WTC11 (cell line): ENCODE results near the gene HOMER3. TPM values are rescaled to one million over a fixed set of nuclear protein-coding genes. Genes with fewer than 3 reads are reported as not detected.

Experiments used
- ATAC-seq: fragments of 200-7000 bp; cut with Tn5 transposase; 2 replicates; pipeline ENCODE4 v1.10.0; 2021; ENCODE audit warnings: mild to moderate bottlenecking, moderate library complexity
- CTCF ChIA-PET: fragments of 300-600 bp; sonication (Branson Sonifier 250); formaldehyde crosslinking; loops from one replicate; lab custom pipeline; 2021; ENCODE audit warnings: antibody characterized with exemption; lab: Charles Lee
- POLR2A ChIA-PET: fragments of 350-600 bp; sonication (Branson Sonifier 250); formaldehyde crosslinking; loops from one replicate; lab custom pipeline; 2021; ENCODE audit warnings: antibody characterized with exemption; lab: Charles Lee
- DNase-seq: peaks from one replicate; pipeline ENCODE4 v3.0.0; 2021; ENCODE audit warnings: low spot score
- H3K27ac Mint-ChIP-seq: 2 replicates; pipeline ENCODE4 v1.8.0; 2021; ENCODE audit warnings: mixed read lengths
- H3K27me3 Mint-ChIP-seq: 2 replicates; pipeline ENCODE4 v1.8.0; 2021; ENCODE audit warnings: low read depth, mild to moderate bottlenecking, moderate library complexity, mixed read lengths
- H3K36me3 Mint-ChIP-seq: 2 replicates; pipeline ENCODE4 v1.8.0; 2021; ENCODE audit warnings: mixed read lengths
- H3K4me1 Mint-ChIP-seq: 2 replicates; pipeline ENCODE4 v1.8.0; 2022; ENCODE audit warnings: mixed read lengths
- H3K4me3 Mint-ChIP-seq: 2 replicates; pipeline ENCODE4 v1.8.0; 2021; ENCODE audit warnings: mild to moderate bottlenecking, moderate library complexity, mixed read lengths
- H3K9me3 Mint-ChIP-seq: 2 replicates; pipeline ENCODE4 v1.8.0; 2021; ENCODE audit warnings: mixed read lengths
- ARID4B ChIP-seq: sonication (generic); formaldehyde crosslinking; IDR thresholded peaks from 2 replicates; pipeline ENCODE4 v1.8.0; 2023; ENCODE audit warnings: missing genetic modification reagents, mild to moderate bottlenecking, borderline replicate concordance
- ATF6 ChIP-seq: sonication (generic); formaldehyde crosslinking; IDR thresholded peaks from 2 replicates; pipeline ENCODE4 v1.8.1; 2023; ENCODE audit warnings: mild to moderate bottlenecking, missing genetic modification reagents
- CBFB ChIP-seq: sonication (generic); formaldehyde crosslinking; IDR thresholded peaks from 2 replicates; pipeline ENCODE4 v1.8.1; 2022; ENCODE audit warnings: mild to moderate bottlenecking, low read depth, missing genetic modification reagents
- CDX4 ChIP-seq: fragments of 250-450 bp; sonication (Bioruptor Pico); IDR thresholded peaks from 2 replicates; pipeline ENCODE4 v1.9.0; 2021; ENCODE audit warnings: moderate library complexity, mild to moderate bottlenecking, inconsistent platforms, borderline replicate concordance
- CREM ChIP-seq: sonication (generic); formaldehyde crosslinking; IDR thresholded peaks from 2 replicates; pipeline ENCODE4 v1.8.1; 2022; ENCODE audit warnings: mild to moderate bottlenecking, missing genetic modification reagents, moderate library complexity
- ESRRA ChIP-seq: sonication (generic); formaldehyde crosslinking; IDR thresholded peaks from 2 replicates; pipeline ENCODE4 v1.8.1; 2022; ENCODE audit warnings: mild to moderate bottlenecking, missing genetic modification reagents, borderline replicate concordance
- FOXK1 ChIP-seq: sonication (generic); formaldehyde crosslinking; IDR thresholded peaks from 2 replicates; pipeline ENCODE4 v1.8.0; 2022; ENCODE audit warnings: mild to moderate bottlenecking, moderate library complexity, missing genetic modification reagents
- FOXP1 ChIP-seq: sonication (generic); formaldehyde crosslinking; IDR thresholded peaks from 2 replicates; pipeline ENCODE4 v1.8.0; 2022; ENCODE audit warnings: missing genetic modification reagents, mild to moderate bottlenecking, moderate library complexity, borderline replicate concordance
- MLX ChIP-seq: sonication (generic); formaldehyde crosslinking; IDR thresholded peaks from 2 replicates; pipeline ENCODE4 v1.8.1; 2023; ENCODE audit warnings: mild to moderate bottlenecking, missing genetic modification reagents, moderate library complexity
- MYBL2 ChIP-seq: sonication (generic); formaldehyde crosslinking; IDR thresholded peaks from 2 replicates; pipeline ENCODE4 v1.8.1; 2023; ENCODE audit warnings: mild to moderate bottlenecking, moderate library complexity, missing genetic modification reagents
- NR1H2 ChIP-seq: sonication (generic); formaldehyde crosslinking; IDR thresholded peaks from 2 replicates; pipeline ENCODE4 v1.9.0; 2021; ENCODE audit warnings: mild to moderate bottlenecking, moderate library complexity, missing genetic modification reagents
- PRDM15 ChIP-seq: sonication (generic); formaldehyde crosslinking; IDR thresholded peaks from 2 replicates; pipeline ENCODE4 v1.8.0; 2022; ENCODE audit warnings: missing genetic modification reagents
- PREB ChIP-seq: sonication (generic); formaldehyde crosslinking; IDR thresholded peaks from 2 replicates; pipeline ENCODE4 v1.8.1; 2022; ENCODE audit warnings: mild to moderate bottlenecking, missing genetic modification reagents, moderate library complexity, borderline replicate concordance
- PRRX2 ChIP-seq: fragments of 250-450 bp; sonication (Bioruptor Pico); IDR thresholded peaks from 2 replicates; pipeline ENCODE4 v1.8.0; 2021; ENCODE audit warnings: mild to moderate bottlenecking
- TCF7 ChIP-seq: sonication (generic); formaldehyde crosslinking; IDR thresholded peaks from 2 replicates; pipeline ENCODE4 v1.8.0; 2022; ENCODE audit warnings: mild to moderate bottlenecking, low read depth, missing genetic modification reagents, moderate library complexity
- USF1 ChIP-seq: sonication (generic); formaldehyde crosslinking; IDR thresholded peaks from 2 replicates; pipeline ENCODE4 v1.8.0; 2022; ENCODE audit warnings: mild to moderate bottlenecking, missing genetic modification reagents
- ZNF121 ChIP-seq: sonication (generic); formaldehyde crosslinking; IDR thresholded peaks from 2 replicates; pipeline ENCODE4 v1.8.0; 2023; ENCODE audit warnings: missing genetic modification reagents
- ZSCAN18 ChIP-seq: fragments of 250-450 bp; sonication (Bioruptor Pico); IDR thresholded peaks from 2 replicates; pipeline ENCODE4 v2.1.2; 2022; ENCODE audit warnings: mild to moderate bottlenecking, moderate library complexity
- total RNA-seq: library from RNA; stranded (reverse); gene quantifications from 3 replicates; pipeline ENCODE4 v1.2.3, GENCODE V29; 2021

The HOMER3 gene
- total RNA-seq, 1 experiment from 2014 or later, result 28.2 TPM

- no peaks in the 10 kb centered on the region for H3K9me3 Mint-ChIP-seq
- CTCF ChIA-PET, result no interaction called here
- POLR2A ChIA-PET, result no interaction called here
- TF ChIP-seq NR1H2 (CRISPR knock-in tag), result no peak
- TF ChIP-seq PRRX2 (CRISPR knock-in tag), result no peak
- TF ChIP-seq MLX (CRISPR knock-in tag), result no peak
- TF ChIP-seq TCF7 (CRISPR knock-in tag), result no peak
- no peak for TF ChIP-seq ATF6
- no peak for TF ChIP-seq PREB
- TF ChIP-seq ZSCAN18 (CRISPR knock-in tag), result no peak
- TF ChIP-seq FOXK1 (CRISPR knock-in tag), result no peak
- no peak for TF ChIP-seq USF1 (CRISPR knock-in tag)
- TF ChIP-seq CDX4 (CRISPR knock-in tag), result no peak
- H3K4me1 Mint-ChIP-seq, result peaks cover 10% of the 10 kb centered on the region
- no peak for ATAC-seq
- no peak overlapping the region for H3K27ac Mint-ChIP-seq
- no peak for DNase-seq
- H3K4me3 Mint-ChIP-seq, result no peak overlapping the region
- H3K36me3 Mint-ChIP-seq, result no peaks in the 10 kb centered on the region
- peaks cover 26% of the 10 kb centered on the region for H3K27me3 Mint-ChIP-seq
Observed at GRCh38 chr19:18946335-18946734, 5.3 kb upstream of the HOMER3 start.

- no peak for DNase-seq
- Mint-ChIP-seq H3K4me3 (no peak overlapping the region), H3K27me3 (peaks cover 28% of the 10 kb centered on the region), H3K4me1 (peaks cover 11% of the 10 kb centered on the region), H3K36me3 (no peaks in the 10 kb centered on the region), H3K9me3 (no peaks in the 10 kb centered on the region), H3K27ac (no peak overlapping the region)
- POLR2A ChIA-PET, result no interaction called here
- no peak for ATAC-seq
- CTCF ChIA-PET, result no interaction called here
- no peak for TF ChIP-seq ESRRA (CRISPR knock-in tag)
- no peak for TF ChIP-seq CBFB (CRISPR knock-in tag)
- no peak for TF ChIP-seq MYBL2 (CRISPR knock-in tag)
- TF ChIP-seq FOXP1, result no peak
- TF ChIP-seq ARID4B (CRISPR knock-in tag), result no peak
- no peak for TF ChIP-seq TCF7 (CRISPR knock-in tag)
- TF ChIP-seq PRDM15 (CRISPR knock-in tag), result no peak
- TF ChIP-seq CREM (CRISPR knock-in tag), result no peak
- no peak for TF ChIP-seq ZNF121 (CRISPR knock-in tag)
Observed at GRCh38 chr19:18945297-18945696, 4.3 kb upstream of the HOMER3 start.
